Stomach (tissue), 4 donors: ENCODE results near the gene ZEB1.
"Not testable (repeated sequence)": the region's sequence is repeated elsewhere in the genome, so short reads cannot be mapped to it uniquely, and the experiment has no call there.

Experiments used
- CTCF ChIP-seq, 7 experiments: fragments of 450-650 bp in 4 of 7; fragments of 200-600 bp in 3 of 7; sonication (generic) in 3 of 7; IDR thresholded peaks; one replicate each; pipeline ENCODE4 v1.5.1; 2016 to 2019; ENCODE audit warnings: antibody characterized with exemption in 7 of 7, control low read depth in 2 of 7, mild to moderate bottlenecking in 1 of 7
- POLR2A ChIP-seq, 4 donors: fragments of 450-650 bp; IDR thresholded peaks; one replicate each; pipeline ENCODE4 v1.6.1; 2016; ENCODE audit warnings: antibody characterized with exemption in 4 of 4, control low read depth in 2 of 4, mild to moderate bottlenecking in 1 of 4, moderate library complexity in 1 of 4
- POLR2AphosphoS5 ChIP-seq, 3 donors: sonication (generic); formaldehyde crosslinking; IDR thresholded peaks; one replicate each; pipeline ENCODE4 v1.6.1; 2016; ENCODE audit warnings: antibody characterized with exemption in 3 of 3

- not testable (repeated sequence) for TF ChIP-seq CTCF, POLR2AphosphoS5, POLR2A (IDR thresholded peaks at IDR 0.05)
Observed at GRCh38 chr10:31361475-31361874, 42.5 kb downstream of the ZEB1 start.
